Measurements from ENCODE around the gene UCK2. TPM values are rescaled to one million over a fixed set of nuclear protein-coding genes. Genes with fewer than 3 reads are reported as not detected.

The UCK2 gene
- total and polyA plus RNA-seq, 2 donors (not counting 1 experiment from before 2014, with no cell fraction given), result 8.9 to 11.5 TPM

GRCh38 chr1:165823552-165824268 is 3.7 kb upstream of the UCK2 start:
- DNase-seq (no peak), ATAC-seq (ENCODE audit: low read depth) (no peak)
- WGBS (ENCODE audit: insufficient coverage), result 96% methylated on average over 2 of the region's 4 CpGs
- intact Hi-C loops (cut with micrococcal nuclease), result loop anchor here (10.0 kb wide), 2 partner anchors 91 to 189 kb away; partner anchors contain the start of gene MGST3
- no peak overlapping the region for H3K4me3 Mint-ChIP-seq
- no peaks in the 10 kb centered on the region for H3K9me3 Mint-ChIP-seq (ENCODE audit: insufficient read depth)
- TF ChIP-seq CTCF (IDR thresholded peaks at IDR 0.05), result no peak
- TF ChIP-seq EZH2 (IDR thresholded peaks at IDR 0.05; ENCODE audit: borderline replicate concordance, insufficient read depth, low read depth, low read length, poor library complexity, severe bottlenecking), result no peak
- peaks cover 9 to 12% of the 10 kb centered on the region in 2 donors for H3K4me1 ChIP-seq (ENCODE audit: control insufficient read depth in 2 of 2, insufficient read depth in 2 of 2, low read length in 2 of 2)
- no peaks in the 10 kb centered on the region for H3K9me3 ChIP-seq (ENCODE audit: control extremely low read depth in 1 of 3, control insufficient read depth in 2 of 3, insufficient read depth in 1 of 3, low read length in 2 of 3)
- H2AFZ ChIP-seq (ENCODE audit: insufficient read depth, low read depth, low read length, poor library complexity, severe bottlenecking), result no peak overlapping the region
- no peaks in the 10 kb centered on the region for H3K27me3 ChIP-seq (replicated peaks in 1 of 4; ENCODE audit: control extremely low read depth in 1 of 4, control insufficient read depth in 3 of 4, insufficient read depth in 4 of 4, low read length in 3 of 4)
- no peak overlapping the region for H3K27ac ChIP-seq (ENCODE audit: low read length in 2 of 2)
- H3K4me2 ChIP-seq (replicated peaks; ENCODE audit: low read depth, low read length, poor library complexity, severe bottlenecking), result no peak overlapping the region
- no peaks in the 10 kb centered on the region for H3K27me3 Mint-ChIP-seq
- peaks cover 13% of the 10 kb centered on the region for H3K4me1 Mint-ChIP-seq
- H3K79me2 ChIP-seq (ENCODE audit: control insufficient read depth, insufficient read depth, low read length), result peaks cover 16% of the 10 kb centered on the region
- no peaks in the 10 kb centered on the region for H3K36me3 ChIP-seq (replicated peaks in 1 of 2; ENCODE audit: control extremely low read depth in 1 of 2, control insufficient read depth in 1 of 2, extremely low read depth in 1 of 2, insufficient read depth in 2 of 2, low read length in 1 of 2)
- no peak overlapping the region for H3K27ac Mint-ChIP-seq
- no peak overlapping the region for H3K4me3 ChIP-seq (ENCODE audit: control extremely low read depth in 1 of 5, extremely low read depth in 1 of 5, insufficient read depth in 1 of 5, low read depth in 2 of 5, low read length in 4 of 5)
- H3K9ac ChIP-seq (ENCODE audit: low read length), result no peak overlapping the region
- ChIA-PET POLR2A (no interaction called here), CTCF (interaction anchor here (0.6 to 0.7 kb wide), 2 partner anchors 223 to 313 kb away, joined by 3 read pairs; no protein-coding TSS in a partner anchor)
- H4K20me1 ChIP-seq (ENCODE audit: control insufficient read depth, insufficient read depth, low read length, poor library complexity, severe bottlenecking), result no peaks in the 10 kb centered on the region

GRCh38 chr1:165824269-165824643 is 3.2 kb upstream of the UCK2 start:
- H3K27ac Mint-ChIP-seq, result no peak overlapping the region
- no peak overlapping the region for H3K4me2 ChIP-seq (replicated peaks; ENCODE audit: low read depth, low read length, poor library complexity, severe bottlenecking)
- intact Hi-C loops (cut with micrococcal nuclease), result loop anchor here (10.0 kb wide), 2 partner anchors 91 to 189 kb away; partner anchors contain the start of gene MGST3
- CTCF ChIA-PET, result interaction anchor here (0.6 kb wide), 1 partner anchor 224 kb away, joined by 3 read pairs; no protein-coding TSS in a partner anchor
- no peak overlapping the region for H2AFZ ChIP-seq (ENCODE audit: insufficient read depth, low read depth, low read length, poor library complexity, severe bottlenecking)
- peaks cover 14 to 17% of the 10 kb centered on the region in 2 donors for H3K4me1 ChIP-seq (ENCODE audit: control insufficient read depth in 2 of 2, insufficient read depth in 2 of 2, low read length in 2 of 2)
- no peak overlapping the region for H3K9ac ChIP-seq (ENCODE audit: low read length)
- no peaks in the 10 kb centered on the region for H3K9me3 ChIP-seq (ENCODE audit: control extremely low read depth in 1 of 3, control insufficient read depth in 2 of 3, insufficient read depth in 1 of 3, low read length in 2 of 3)
- no peaks in the 10 kb centered on the region for H3K27me3 ChIP-seq (replicated peaks in 1 of 4; ENCODE audit: control extremely low read depth in 1 of 4, control insufficient read depth in 3 of 4, insufficient read depth in 4 of 4, low read length in 3 of 4)
- no peak overlapping the region for H3K27ac ChIP-seq (ENCODE audit: low read length in 2 of 2)
- no peaks in the 10 kb centered on the region for H4K20me1 ChIP-seq (ENCODE audit: control insufficient read depth, insufficient read depth, low read length, poor library complexity, severe bottlenecking)
- DNase-seq (no peak), ATAC-seq (ENCODE audit: low read depth) (no peak)
- H3K9me3 Mint-ChIP-seq (ENCODE audit: insufficient read depth), result no peaks in the 10 kb centered on the region
- no peaks in the 10 kb centered on the region for H3K36me3 ChIP-seq (replicated peaks in 1 of 2; ENCODE audit: control extremely low read depth in 1 of 2, control insufficient read depth in 1 of 2, extremely low read depth in 1 of 2, insufficient read depth in 2 of 2, low read length in 1 of 2)
- peaks cover 18% of the 10 kb centered on the region for H3K4me1 Mint-ChIP-seq
- no CpG with 5 or more reads among the region's 1 CpG for WGBS (ENCODE audit: insufficient coverage)
- H3K4me3 Mint-ChIP-seq, result no peak overlapping the region
- H3K4me3 ChIP-seq (ENCODE audit: control extremely low read depth in 1 of 5, extremely low read depth in 1 of 5, insufficient read depth in 1 of 5, low read depth in 2 of 5, low read length in 4 of 5), result no peak overlapping the region
- no peak for TF ChIP-seq CTCF (IDR thresholded peaks at IDR 0.05)
- no peak for TF ChIP-seq EZH2 (IDR thresholded peaks at IDR 0.05; ENCODE audit: borderline replicate concordance, insufficient read depth, low read depth, low read length, poor library complexity, severe bottlenecking)
- H3K79me2 ChIP-seq (ENCODE audit: control insufficient read depth, insufficient read depth, low read length), result peaks cover 16% of the 10 kb centered on the region
- H3K27me3 Mint-ChIP-seq, result no peaks in the 10 kb centered on the region
- POLR2A ChIA-PET, result no interaction called here

Data from B cell (primary cell).